Stimulated activated CD8-positive, alpha-beta memory T cell treated with anti-CD3 and anti-CD28 coated beads, Interleukin-4, amount 100 ng/mL, for 48 hours (primary cell): ENCODE data around the gene POLR3F.
"Not testable (repeated sequence)": the region's sequence is repeated elsewhere in the genome, so short reads cannot be mapped to it uniquely, and the experiment has no call there.

Experiments used
- DNase-seq: peaks from one replicate; pipeline ENCODE4 v3.0.0-alpha.2; 2020

POLR3F gene

GRCh38 chr20:18466894-18467730 lies at the start of gene POLR3F, which contains the start of gene DZANK1:
POLR3F (plus strand) TSS chr20:18467390; CDS start chr20:18467507, 117 bp downstream.
DZANK1 (minus strand) TSS chr20:18467030; CDS start chr20:18465358, 1,672 bp downstream.
- peak; percentile 96 for DNase-seq

- DNase-seq, result no peak
Measured at GRCh38 chr20:18421608-18422007, 45.6 kb upstream of the POLR3F start.

- no peak for DNase-seq
Measured at GRCh38 chr20:18427214-18427613, 40.0 kb upstream of the POLR3F start.

GRCh38 chr20:18428490-18429173 lies 38.6 kb upstream of the POLR3F start:
- DNase-seq, result no peak

- no peak for DNase-seq
Measured at GRCh38 chr20:18430172-18430826, 36.9 kb upstream of the POLR3F start.

GRCh38 chr20:18431206-18431605 lies 36.0 kb upstream of the POLR3F start:
- no peak for DNase-seq

GRCh38 chr20:18436847-18437246 lies 30.3 kb upstream of the POLR3F start:
- DNase-seq, result no peak

- DNase-seq, result no peak
Measured at GRCh38 chr20:18440403-18440802, 26.8 kb upstream of the POLR3F start.

GRCh38 chr20:18443886-18444285 lies 23.3 kb upstream of the POLR3F start:
- no peak for DNase-seq

- DNase-seq, result no peak
Measured at GRCh38 chr20:18456600-18456999, 10.6 kb upstream of the POLR3F start.

- no peak for DNase-seq
Measured at GRCh38 chr20:18465536-18466200, 1.5 kb upstream of the POLR3F start.

GRCh38 chr20:18466574-18466893 lies 656 bp upstream of the POLR3F start:
- DNase-seq, result no peak

- no peak for DNase-seq
Measured at GRCh38 chr20:18477218-18477617, 10.0 kb downstream of the POLR3F start.

- DNase-seq, result no peak
Measured at GRCh38 chr20:18477821-18478220, 10.6 kb downstream of the POLR3F start.

GRCh38 chr20:18481596-18481995 lies 14.4 kb downstream of the POLR3F start:
- DNase-seq, result no peak

- DNase-seq, result no peak
Measured at GRCh38 chr20:18488301-18488700, 21.1 kb downstream of the POLR3F start.

- DNase-seq, result no peak
Measured at GRCh38 chr20:18496042-18496441, 28.9 kb downstream of the POLR3F start.

- peak; percentile 87 for DNase-seq
Measured at GRCh38 chr20:18496740-18497592, 29.8 kb downstream of the POLR3F start, which contains the start of gene RBBP9. RBBP9 (minus strand) TSS chr20:18497225; CDS start chr20:18497167, 58 bp downstream.

- no peak for DNase-seq
Measured at GRCh38 chr20:18497603-18498002, 30.4 kb downstream of the POLR3F start.

GRCh38 chr20:18501672-18502071 lies 34.5 kb downstream of the POLR3F start:
- not testable (repeated sequence) for DNase-seq

GRCh38 chr20:18504479-18505060 lies 37.4 kb downstream of the POLR3F start:
- DNase-seq, result no peak

GRCh38 chr20:18506744-18507143 lies 39.6 kb downstream of the POLR3F start:
- peak; percentile 34 for DNase-seq
